Mesenteric fat pad (tissue), 1 donor: Measurements from ENCODE around the gene ADGRD2. TPM values are rescaled to one million over a fixed set of nuclear protein-coding genes. Genes with fewer than 3 reads are reported as not detected.

Source experiments
- DNase-seq: peaks from one replicate; pipeline ENCODE4 v3.0.0-alpha.2; 2020; ENCODE audit warnings: low spot score
- total RNA-seq: library from RNA; stranded (reverse); fragmentation: NEBNext Ultra II Directional; extraction: Animal tissue kit (Norgen Biotek cat#: 25700); gene quantifications from one replicate; pipeline ENCODE4 v1.2.1, GENCODE V29; 2021
- donor health status: DM: yes; HTN: yes; CAD: no.

Gene ADGRD2
- total RNA-seq, 1 donor from 2014 or later: not detected

- DNase-seq: no peak
Observed at GRCh38 chr9:124477648-124478285, 27.5 kb downstream of the ADGRD2 start.

DNA sequence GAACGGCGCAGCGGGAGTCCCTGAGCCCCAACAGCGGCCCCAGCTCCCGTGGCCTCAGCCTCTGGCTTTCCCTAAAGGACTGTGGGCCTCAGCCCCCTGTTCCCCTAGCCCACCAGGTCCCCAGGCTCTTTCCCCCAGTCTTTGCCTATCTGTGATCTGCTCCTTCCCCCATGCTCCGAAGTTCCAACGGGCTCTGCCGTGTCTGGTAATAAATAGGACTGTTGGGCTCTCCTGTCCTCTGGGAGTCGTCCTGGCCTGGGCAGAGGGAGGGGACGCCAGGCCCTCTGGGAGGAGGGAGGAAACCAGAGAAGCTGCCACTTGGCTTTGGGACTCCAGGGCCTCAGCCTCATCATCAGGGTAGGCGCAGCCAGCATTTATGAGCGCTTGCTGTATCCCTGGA lies 28.1 kb downstream of the ADGRD2 start:
- DNase-seq: no peak

GRCh38 chr9:124479371-124479770 lies 29.1 kb downstream of the ADGRD2 start:
- DNase-seq: no peak

DNA sequence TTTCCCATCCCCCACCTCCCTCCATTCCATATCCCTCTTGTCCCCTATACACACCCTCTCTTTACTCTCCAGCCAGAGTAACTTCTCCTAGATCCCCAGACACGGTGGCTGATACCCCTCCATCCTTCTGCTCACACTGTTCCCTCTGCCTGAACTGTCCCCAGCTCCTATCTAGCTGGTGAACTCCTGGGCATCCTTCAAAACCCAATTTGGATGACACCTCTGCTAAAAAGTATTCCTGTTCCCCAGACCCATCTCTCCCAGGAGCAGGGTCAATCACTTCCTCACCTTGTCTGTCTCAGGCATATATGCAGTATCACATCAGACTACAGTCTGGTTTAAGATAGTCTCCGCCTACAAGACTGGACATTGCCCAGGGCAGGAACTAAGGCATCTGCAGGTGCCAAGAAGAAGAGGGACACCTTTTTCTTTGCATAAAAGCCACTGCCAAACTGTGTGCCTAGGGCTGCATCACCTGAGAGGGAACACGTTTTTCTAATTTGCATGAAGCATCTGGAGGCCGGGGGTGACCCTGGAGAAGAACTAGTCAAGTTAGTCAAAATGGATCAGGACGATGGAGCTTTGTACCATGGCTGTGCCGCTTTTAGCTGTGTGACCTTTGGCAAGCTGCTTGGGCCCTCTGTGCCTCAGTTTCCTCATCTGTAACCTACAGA lies 29.8 kb downstream of the ADGRD2 start:
- DNase-seq: no peak

- DNase-seq: no peak
Observed at GRCh38 chr9:124480621-124480981, 30.4 kb downstream of the ADGRD2 start.

GRCh38 chr9:124481115-124481514 lies 30.9 kb downstream of the ADGRD2 start:
- no peak for DNase-seq

GRCh38 chr9:124482431-124483031 lies 32.3 kb downstream of the ADGRD2 start:
- DNase-seq: no peak

DNA sequence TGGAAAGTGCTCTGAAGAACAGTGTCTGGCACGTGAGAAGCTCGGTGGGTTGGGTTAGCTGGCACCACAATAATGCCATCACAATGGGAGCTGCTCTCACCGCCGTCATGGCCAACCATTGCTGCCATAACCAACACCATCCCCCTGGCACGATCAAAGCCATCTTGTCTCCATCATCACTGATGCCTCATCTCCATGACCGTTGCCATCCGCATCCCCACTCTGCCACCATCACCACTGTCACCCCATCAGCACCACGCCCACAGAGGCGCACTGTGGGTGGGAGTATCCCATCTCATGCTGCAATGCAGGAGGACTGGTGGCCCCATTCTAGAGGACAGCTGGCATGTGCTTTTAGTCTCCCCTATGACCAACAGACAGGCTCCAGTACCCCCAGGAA lies 33.2 kb downstream of the ADGRD2 start:
- DNase-seq: no peak

GRCh38 chr9:124485201-124485600 lies 35.0 kb downstream of the ADGRD2 start:
- no peak for DNase-seq

DNA sequence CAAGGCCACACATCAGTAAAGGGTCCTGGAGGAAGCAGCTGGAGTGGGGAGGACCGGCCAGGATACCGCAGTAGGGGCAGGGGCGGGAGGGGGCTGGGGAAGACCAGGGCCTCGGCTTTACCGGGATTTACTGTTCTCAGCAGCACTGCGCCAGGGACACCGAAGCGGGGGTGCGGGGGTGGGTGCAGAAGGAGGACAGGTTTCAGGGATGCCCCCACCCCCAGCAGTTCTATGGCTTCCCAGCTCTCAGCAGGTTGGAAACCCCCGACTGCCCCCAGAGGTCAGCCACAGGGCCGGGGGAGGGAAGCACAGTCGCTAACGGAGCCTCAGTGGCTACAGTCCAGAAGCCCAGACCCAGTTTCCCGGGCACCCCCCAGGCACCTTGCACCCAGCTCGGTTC lies 35.7 kb downstream of the ADGRD2 start:
- no peak for DNase-seq

GRCh38 chr9:124486778-124487259 lies 36.6 kb downstream of the ADGRD2 start:
- no peak for DNase-seq

DNA sequence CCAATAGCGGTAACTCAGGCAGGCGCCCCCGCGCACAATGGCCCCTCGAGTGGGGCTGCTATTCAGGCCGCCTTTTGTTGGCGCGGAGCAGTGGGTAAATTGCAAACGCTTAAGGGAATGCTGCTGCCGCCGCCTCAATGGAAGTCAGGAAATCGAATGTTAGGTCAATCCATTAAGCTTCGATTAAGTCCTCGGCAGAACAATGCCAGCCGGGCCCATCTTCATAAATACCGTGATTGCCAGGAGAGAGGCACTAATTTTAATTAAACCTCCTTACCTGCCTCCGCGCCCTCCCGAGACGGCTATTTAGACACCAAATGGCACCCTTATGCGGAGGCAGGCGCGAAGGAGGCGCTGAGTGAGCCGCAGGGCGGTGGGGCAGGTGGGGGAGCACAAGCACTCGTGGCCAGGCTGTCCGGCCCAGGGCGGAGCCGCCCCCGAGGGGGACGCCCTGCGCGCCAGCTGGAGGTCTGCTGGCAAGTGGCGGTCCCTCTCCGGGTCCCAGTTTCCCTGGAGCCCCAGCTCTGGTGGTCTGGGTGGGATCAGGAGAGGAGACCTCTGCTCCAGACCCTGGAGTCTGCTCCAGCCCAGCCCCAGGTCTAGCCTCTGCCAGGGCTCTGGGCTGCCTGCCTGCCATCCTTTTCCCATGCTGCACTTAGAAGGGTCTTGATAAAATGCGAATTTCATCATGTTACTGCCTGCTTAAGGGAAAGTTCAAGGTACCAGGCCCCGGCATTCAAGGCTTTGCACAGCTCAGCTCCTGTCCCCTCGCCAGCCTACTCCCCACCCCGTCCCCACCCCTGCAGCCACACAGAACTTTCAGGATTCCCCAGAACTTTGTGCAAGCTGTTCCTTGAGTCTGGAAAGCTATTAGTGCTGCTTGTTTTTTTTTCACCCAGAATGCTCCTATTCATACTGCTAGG lies 37.3 kb downstream of the ADGRD2 start:
- DNase-seq: no peak

GRCh38 chr9:124488641-124489210 lies 38.5 kb downstream of the ADGRD2 start:
- DNase-seq: no peak

GRCh38 chr9:124489222-124489621 lies 39.0 kb downstream of the ADGRD2 start:
- DNase-seq: no peak

DNA sequence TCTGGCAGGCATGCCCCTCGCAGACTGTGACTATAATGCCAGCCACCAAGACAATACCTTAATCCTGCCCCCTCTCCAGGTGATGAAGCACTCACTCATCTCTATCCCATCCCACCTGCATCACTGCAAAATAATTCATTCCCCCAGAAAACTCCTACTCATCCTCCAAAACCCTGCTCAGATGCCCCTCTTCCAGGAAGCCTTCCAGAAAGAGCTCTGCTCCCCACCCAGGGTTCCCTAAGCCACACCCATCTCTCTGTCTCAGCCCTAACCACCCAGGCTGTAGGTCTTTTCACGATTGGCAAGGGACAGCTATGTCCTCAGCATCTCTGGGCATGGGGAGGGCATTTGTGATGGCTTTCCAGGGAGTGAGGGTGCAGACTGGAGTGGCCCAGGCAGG lies 39.8 kb downstream of the ADGRD2 start:
- DNase-seq: no peak

- DNase-seq: no peak
Observed at GRCh38 chr9:124491049-124491975, 41.1 kb downstream of the ADGRD2 start.

GRCh38 chr9:124492818-124493217 lies 42.6 kb downstream of the ADGRD2 start:
- DNase-seq: no peak

DNA sequence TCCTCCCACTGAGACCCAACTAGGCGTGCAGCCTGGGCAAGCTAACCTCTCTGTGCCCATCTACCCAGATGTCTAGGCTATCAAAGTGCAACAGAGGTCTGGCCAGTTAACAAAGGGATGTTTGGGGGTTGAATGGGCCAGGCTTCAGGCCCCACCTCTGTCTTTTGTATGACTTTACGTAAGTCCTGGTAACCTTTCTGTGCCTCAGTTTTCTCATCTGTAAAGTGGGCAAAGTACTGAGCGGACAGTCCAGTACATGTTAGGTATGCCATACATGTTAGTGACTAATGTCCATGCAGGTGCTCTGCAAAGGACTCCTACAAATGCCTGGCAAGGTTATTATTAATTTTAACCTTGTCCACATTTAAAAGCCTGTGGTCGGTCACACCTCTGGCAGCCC lies 43.0 kb downstream of the ADGRD2 start:
- no peak for DNase-seq

GRCh38 chr9:124493794-124494479 lies 43.7 kb downstream of the ADGRD2 start:
- DNase-seq: no peak
